HG03354 (cell line): ENCODE results near the gene TAPT1.

Source experiments
- ATAC-seq: cut with Tn5 transposase; IDR thresholded peaks from one replicate; pipeline ENCODE4 v1.9.1; 2021; ENCODE audit warnings: mild to moderate bottlenecking; ENCODE audit not compliant: unreplicated experiment, poor library complexity, severe bottlenecking

TAPT1 gene

GRCh38 chr4:16250661-16251365 is 24.5 kb upstream of the TAPT1 start:
- ATAC-seq, result no peak

- ATAC-seq, result no peak
These were observed 22.3 kb upstream of the TAPT1 start for GRCh38 chr4:16248605-16249004.

- ATAC-seq, result no peak
These were observed 19.0 kb upstream of the TAPT1 start for GRCh38 chr4:16245241-16245640.

- no peak for ATAC-seq
These were observed 17.0 kb upstream of the TAPT1 start for GRCh38 chr4:16243285-16243684.

- no peak for ATAC-seq
These were observed 14.0 kb upstream of the TAPT1 start for GRCh38 chr4:16240300-16240699.

GRCh38 chr4:16239086-16239485 is 12.8 kb upstream of the TAPT1 start:
- no peak for ATAC-seq

GRCh38 chr4:16238327-16238726 is 12.1 kb upstream of the TAPT1 start:
- no peak for ATAC-seq

- no peak for ATAC-seq
These were observed 11.4 kb upstream of the TAPT1 start for GRCh38 chr4:16237715-16238114.

GRCh38 chr4:16236402-16237023 is 10.2 kb upstream of the TAPT1 start:
- ATAC-seq, result no peak

GRCh38 chr4:16235209-16235608 is 8.9 kb upstream of the TAPT1 start:
- no peak for ATAC-seq

- ATAC-seq, result no peak
These were observed 7.4 kb upstream of the TAPT1 start for GRCh38 chr4:16233569-16234177.

- no peak for ATAC-seq
These were observed 5.4 kb upstream of the TAPT1 start for GRCh38 chr4:16231570-16232245.

- ATAC-seq, result no peak
These were observed 4.0 kb upstream of the TAPT1 start for GRCh38 chr4:16230308-16230707.

GRCh38 chr4:16229604-16230003 is 3.3 kb upstream of the TAPT1 start:
- no peak for ATAC-seq

- ATAC-seq, result peak; percentile 6
These were observed 1.2 kb upstream of the TAPT1 start for GRCh38 chr4:16227462-16227868.

- ATAC-seq, result peak; percentile 48
These were observed 668 bp upstream of the TAPT1 start for GRCh38 chr4:16226816-16227461.

GRCh38 chr4:16225167-16225862 is 956 bp downstream of the TAPT1 start:
- ATAC-seq, result peak; percentile 2

GRCh38 chr4:16224264-16225166 is 1.8 kb downstream of the TAPT1 start:
- no peak for ATAC-seq
